GM21737 (cell line): ENCODE results near the gene ZSCAN23.

Experiments used
- ATAC-seq: cut with Tn5 transposase; IDR thresholded peaks from one replicate; pipeline ENCODE4 v1.9.1; 2021; ENCODE audit warnings: mild to moderate bottlenecking, moderate library complexity; ENCODE audit not compliant: unreplicated experiment

ZSCAN23 gene

DNA sequence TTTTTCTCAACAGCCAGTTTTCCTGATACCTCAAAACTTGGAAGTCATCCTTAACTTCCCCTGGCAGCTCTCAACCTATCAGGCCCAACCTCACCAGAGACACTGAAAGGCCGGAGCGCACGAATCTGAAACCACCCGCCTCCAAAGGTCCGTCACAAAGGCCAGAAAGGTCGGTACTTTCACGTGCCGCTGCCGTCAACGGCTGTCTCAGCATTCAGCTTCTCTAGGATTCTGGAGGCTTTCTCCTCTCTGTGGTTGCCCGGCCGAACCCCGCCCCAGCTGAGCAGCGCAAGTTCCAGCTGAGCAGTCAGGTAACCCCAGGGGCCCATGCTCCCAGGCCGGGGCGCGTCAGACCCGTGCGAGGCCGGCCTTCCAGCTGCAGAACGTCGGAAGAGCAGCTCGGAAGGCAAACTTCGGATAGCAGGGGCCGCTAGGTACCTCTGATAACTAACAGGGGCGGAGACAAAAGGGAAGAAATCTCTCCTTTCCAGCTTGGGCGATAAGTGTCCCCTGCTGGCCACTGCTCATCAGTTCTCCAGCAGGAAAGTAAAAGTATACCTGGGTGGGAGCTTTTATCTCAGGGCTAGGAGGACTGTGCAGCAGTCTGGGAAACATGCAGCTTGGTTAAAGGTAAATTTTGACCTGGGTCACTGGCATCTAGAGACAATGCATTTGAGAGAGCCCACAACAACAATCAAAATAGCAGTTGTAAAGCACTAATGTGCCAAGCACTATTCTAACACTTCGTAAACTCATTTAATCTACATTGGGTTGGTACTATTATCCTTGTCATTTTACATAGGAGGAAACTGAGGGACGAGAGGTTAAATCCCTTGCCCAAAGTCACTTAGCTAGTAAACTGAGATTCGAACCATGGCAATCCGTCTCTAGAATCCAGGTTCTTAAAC, 59.8 kb downstream of the ZSCAN23 start:
- ATAC-seq = peak; percentile 78
